ENCODE data around the gene NAALADL2.

The NAALADL2 gene
- total RNA-seq, result 0 to 0.04 (median 0) reads per million in 3 experiments

DNA sequence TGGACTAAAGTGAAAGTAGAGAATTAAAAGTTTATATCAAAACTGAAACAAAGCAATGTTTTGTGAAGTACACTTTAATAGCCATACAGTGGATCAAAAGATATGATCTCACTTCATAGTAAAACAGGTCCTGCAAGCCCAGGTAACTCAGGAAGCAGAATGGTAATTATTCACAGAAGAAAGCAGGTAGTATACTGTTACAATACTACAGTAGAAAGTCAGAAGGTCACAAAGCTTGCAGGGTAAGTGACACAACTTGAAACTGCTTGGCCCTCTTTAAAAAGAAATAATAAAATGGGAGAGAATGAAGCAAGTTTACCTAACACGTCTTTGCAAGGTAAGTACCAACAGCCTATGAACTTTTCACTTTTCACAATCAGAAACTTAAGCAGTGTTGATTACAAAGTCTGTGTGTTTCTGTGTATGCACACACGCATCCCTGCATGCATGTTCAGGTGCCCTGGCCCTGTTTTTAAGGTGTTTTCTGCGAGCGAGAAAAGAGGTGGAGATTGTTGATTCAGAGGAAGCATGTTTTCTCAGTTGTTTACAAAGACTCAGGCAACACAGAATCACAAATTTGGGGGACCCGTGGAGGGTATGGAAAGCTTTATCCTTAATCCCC, at the start of gene NAALADL2:
TSS of gene NAALADL2 (plus strand) at position 221 of the 622 bp plus-strand sequence.
- DNase-seq, result no peak

DNA sequence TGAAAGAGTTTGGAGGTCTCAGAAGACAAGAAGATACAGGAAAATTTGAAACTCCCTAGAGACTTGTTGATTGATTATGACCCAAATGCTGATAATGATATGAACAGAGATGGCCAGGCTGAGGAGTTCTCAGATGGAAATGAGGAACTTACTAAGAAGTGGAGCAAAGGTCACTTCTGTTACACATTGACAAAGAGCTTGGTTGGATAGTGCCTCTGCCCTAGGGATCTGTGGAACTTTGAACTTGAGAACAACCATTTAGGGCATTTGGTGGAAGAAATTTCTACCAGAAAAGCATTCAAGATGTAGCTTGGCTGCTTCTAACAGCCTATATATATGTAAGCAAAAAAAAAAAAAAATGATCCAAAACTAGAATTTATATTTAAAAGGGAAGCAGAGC, 48.9 kb upstream of the NAALADL2 start:
- DNase-seq, result no peak

GRCh38 chr3:174812172-174812862, 46.8 kb upstream of the NAALADL2 start:
- no peak for DNase-seq

DNA sequence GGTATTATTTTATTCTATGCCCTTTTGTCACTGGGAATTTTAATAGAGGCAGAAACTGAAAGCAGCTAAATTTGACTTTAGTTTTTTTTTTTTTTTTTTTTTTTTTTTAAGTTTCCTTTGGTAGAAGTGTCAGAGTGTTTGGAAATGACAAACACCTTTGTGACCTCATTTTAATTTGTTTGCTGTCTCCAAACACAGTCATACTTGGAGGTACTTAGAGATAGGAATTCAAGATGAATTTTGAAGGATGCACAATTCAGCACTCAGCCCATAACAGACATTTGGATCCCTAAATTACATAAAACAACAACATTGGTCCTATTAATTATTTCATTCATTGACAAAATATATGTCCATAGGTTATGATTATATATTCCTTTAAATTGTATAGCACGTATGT, 43.4 kb upstream of the NAALADL2 start:
- DNase-seq, result no peak

DNA sequence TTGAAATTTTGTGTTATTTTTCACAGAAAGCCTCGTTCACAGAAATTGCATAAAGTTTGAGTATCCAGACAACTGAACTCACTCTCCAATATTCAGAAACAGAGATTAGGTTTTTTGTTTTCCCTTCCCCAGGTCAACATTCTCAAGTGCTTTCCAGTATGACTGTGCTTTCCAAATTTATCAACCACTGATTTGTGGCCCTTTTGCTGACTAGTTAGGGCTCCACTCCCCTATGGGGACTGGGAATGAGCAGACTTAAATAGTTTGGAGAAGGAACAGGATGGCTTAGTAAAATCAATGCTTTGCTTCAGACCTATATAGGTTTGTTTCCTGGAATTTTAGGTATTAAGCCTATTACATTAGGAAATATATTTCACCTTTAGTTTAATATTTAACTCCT, 38.2 kb upstream of the NAALADL2 start:
- DNase-seq, result no peak

DNA sequence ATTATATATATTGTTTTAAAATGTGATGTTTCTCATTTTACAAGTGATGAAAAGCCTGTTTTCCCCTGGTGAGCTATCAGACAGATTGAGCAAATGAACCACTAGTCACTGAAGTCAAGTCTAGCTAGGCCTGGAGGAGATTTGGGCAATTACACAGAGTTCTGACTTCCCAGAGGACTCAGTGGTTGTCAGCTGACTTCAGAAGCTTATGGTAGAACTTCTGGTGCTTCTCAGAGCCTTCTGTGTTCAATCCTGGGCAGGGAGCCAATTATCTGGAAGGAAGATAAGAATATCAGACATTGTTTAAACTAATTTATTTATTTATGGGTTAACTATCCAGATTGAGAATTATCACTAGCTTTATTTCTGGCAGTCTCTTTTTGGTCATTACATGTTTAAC, 37.7 kb upstream of the NAALADL2 start:
- no peak for DNase-seq

DNA sequence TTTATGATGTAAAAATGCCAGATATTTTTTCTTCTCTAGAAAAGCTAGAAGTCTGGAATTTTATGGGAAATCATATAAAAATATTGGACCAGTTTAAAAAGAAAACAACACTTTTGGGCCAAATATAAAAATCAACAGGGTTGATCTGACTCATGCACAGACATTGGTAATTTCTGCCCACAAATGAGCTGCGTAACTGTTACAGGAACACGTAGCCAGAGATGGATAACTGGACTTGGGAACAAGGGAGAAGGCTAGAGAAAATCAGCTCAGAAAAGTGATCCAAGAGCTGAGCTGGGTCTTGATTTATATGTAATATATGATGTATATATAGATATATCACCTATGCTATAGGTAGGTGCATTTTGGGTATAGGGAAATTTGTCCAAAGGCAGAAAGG, 36.8 kb upstream of the NAALADL2 start:
- DNase-seq, result no peak

GRCh38 chr3:174826069-174826468, 33.1 kb upstream of the NAALADL2 start:
- no peak for DNase-seq

- DNase-seq, result no peak
Observed at GRCh38 chr3:174844746-174845145, 14.4 kb upstream of the NAALADL2 start.

GRCh38 chr3:174846055-174846454, 13.1 kb upstream of the NAALADL2 start:
- no peak for DNase-seq

DNA sequence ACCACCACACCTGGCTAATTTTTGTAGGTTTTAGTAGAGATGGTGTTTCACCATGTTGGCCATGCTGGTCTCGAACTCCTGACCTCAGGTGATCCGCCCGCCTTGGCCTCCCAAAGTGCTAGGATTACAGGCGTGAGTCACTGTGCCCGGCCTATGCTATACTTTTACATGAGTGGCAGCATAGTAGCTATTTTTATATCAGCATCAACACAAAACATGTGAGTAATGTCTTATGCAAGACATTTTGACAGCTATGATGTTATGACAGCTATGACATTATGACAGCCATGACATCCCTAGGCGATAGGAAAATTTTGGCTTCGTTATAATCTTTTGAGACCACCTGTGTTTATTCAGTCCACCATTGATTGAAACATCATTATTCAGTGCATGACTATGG, 4.1 kb upstream of the NAALADL2 start:
- DNase-seq, result no peak

- no peak for DNase-seq
Observed at GRCh38 chr3:174857301-174857700, 1.8 kb upstream of the NAALADL2 start.

GRCh38 chr3:174858353-174858752, 781 bp upstream of the NAALADL2 start:
- DNase-seq, result no peak

GRCh38 chr3:174859756-174860155, 622 bp downstream of the NAALADL2 start:
- no peak for DNase-seq

GRCh38 chr3:174862101-174862500, 3.0 kb downstream of the NAALADL2 start:
- DNase-seq, result no peak

DNA sequence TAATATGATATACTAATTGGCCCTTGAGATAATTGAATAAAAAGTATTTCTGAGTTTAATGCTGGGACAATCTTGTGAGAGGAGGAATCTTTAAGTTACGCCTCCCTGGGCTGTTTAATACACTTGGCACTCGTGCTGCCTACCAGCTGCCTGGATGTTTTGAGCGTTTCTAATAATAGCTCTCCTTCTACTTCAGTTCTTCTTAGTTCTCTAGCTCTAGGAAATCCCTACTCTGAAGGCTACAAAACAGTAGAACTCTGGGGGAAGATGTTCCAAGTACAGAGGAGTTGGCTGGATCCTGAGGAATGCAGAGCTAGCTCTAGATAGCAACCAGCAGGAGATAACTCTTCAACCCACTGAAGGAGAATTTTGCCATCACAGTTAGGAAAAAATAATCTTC, 3.5 kb downstream of the NAALADL2 start:
- no peak for DNase-seq

GRCh38 chr3:174863488-174863887, 4.4 kb downstream of the NAALADL2 start:
- no peak for DNase-seq

DNA sequence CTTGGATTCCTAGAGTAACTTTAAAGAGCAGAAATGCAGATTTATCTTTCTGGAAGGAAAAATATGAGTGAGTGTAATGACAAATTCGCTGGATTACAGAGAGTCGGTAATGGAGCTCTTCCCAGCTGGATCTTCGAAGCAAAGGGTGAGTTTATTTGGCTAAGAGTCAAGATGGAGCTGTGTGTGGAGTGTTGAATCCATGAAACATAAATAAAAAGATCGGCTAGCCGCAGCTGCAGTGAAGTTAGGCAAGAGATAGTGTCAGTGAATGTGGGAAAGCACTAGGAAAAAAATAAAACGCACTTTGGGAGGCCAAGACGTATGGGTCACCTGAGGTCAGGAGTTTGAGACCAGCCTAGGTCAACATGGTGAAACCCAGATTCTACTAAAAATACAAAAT, 10.3 kb downstream of the NAALADL2 start:
- DNase-seq, result no peak

- DNase-seq, result no peak
Observed at GRCh38 chr3:174873832-174874657, 14.9 kb downstream of the NAALADL2 start.

- no peak for DNase-seq
Observed at GRCh38 chr3:174882789-174883188, 23.7 kb downstream of the NAALADL2 start.

- no peak for DNase-seq
Observed at GRCh38 chr3:174883881-174884675, 24.9 kb downstream of the NAALADL2 start.

DNA sequence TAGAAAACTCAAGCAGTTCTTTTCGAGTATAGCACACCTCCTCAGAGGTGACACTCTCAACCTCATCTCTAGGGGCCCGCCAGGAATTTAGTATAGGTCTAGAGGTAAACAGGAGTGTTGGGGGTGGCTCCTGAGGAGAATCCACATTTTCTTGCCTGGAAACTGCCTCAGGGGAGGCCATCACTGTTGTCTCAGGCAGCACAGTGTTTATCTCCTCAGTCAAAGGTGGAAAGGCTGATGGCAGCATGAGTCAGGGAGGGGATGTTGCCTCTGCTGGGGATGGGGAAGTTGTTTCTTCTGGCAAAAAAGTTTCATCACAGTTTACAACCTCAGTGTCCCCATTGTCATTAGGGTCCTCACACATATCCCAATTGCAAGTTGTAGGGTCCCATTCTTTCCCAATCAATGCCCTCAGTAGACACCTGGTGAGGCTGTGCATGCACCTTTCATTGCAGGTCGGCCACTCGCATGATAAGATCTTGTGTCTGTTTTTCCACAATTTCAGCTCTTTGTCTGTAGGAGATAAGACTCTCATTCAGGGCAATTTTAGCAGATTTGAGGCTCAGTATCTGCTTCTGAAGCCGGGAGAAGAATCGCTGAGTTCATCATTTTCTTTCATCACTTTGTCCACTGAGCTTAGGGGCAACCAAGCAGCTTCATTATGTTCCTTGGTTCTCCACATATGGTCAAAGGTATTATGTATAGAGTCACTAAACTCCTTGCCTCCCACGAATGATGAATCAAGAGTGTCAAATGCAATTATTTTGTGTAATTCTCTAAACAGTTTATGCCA, 25.8 kb downstream of the NAALADL2 start:
- DNase-seq, result no peak
